ENCODE measurements around the gene RPL12. TPM values are rescaled to one million over a fixed set of nuclear protein-coding genes. Genes with fewer than 3 reads are reported as not detected.

The RPL12 gene
- polyA plus RNA-seq, 6 donors from 2014 or later: 1,582 to 1,976 (median 1,881) TPM

DNA sequence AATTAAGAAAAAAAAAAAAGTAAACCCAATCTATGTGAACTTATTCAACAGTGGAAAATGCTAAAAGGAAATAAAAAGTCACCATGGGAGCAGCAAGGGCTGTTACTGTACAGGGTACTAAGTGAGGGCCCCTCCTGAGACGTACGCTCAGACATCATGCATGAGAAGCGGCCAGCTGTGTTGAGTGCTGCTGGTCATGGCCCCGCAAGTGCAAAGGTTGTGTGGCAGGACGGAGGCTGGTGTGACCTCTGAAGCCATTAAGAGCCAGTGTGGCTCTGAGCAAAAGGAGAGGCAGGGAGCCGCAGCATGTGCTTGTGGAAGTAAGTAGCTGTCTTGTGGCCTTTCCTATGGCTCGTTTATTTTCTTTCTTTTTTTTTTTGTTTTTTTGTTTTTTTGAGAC, 30.1 kb downstream of the RPL12 start:
- no peaks in the 10 kb centered on the region for H3K27me3 Mint-ChIP-seq
- H3K9me3 Mint-ChIP-seq: no peaks in the 10 kb centered on the region
- no peak for DNase-seq
- ATAC-seq (ENCODE audit: low read depth in 2 of 2): no peak
- H3K4me1 Mint-ChIP-seq: peaks cover 23 to 43% (median 39%) of the 10 kb centered on the region in 3 donors
- H3K4me3 Mint-ChIP-seq: no peak overlapping the region
- no peaks in the 10 kb centered on the region for H3K36me3 Mint-ChIP-seq
- H3K27ac Mint-ChIP-seq: no peak overlapping the region

GRCh38 chr9:127419348-127419747, 31.9 kb downstream of the RPL12 start:
- H3K4me3 Mint-ChIP-seq: no peak overlapping the region
- no peak for DNase-seq
- peaks cover 0 to 7% (median 0%) of the 10 kb centered on the region in 3 donors for H3K27me3 Mint-ChIP-seq
- ATAC-seq (ENCODE audit: low read depth in 2 of 2): no peak
- no peaks in the 10 kb centered on the region for H3K36me3 Mint-ChIP-seq
- no peaks in the 10 kb centered on the region for H3K9me3 Mint-ChIP-seq
- H3K27ac Mint-ChIP-seq: no peak overlapping the region
- H3K4me1 Mint-ChIP-seq: peaks cover 22 to 30% (median 23%) of the 10 kb centered on the region in 3 donors

GRCh38 chr9:127418037-127418471, 33.2 kb downstream of the RPL12 start:
- Mint-ChIP-seq H3K4me3 (peak overlapping the region in 3 of 8 donors; percentile 35 to 63 (median 53)), H3K27me3 (peaks cover 0 to 8% (median 0%) of the 10 kb centered on the region in 3 donors), H3K27ac (no peak overlapping the region), H3K36me3 (no peaks in the 10 kb centered on the region), H3K9me3 (no peaks in the 10 kb centered on the region), H3K4me1 (peaks cover 10 to 17% (median 12%) of the 10 kb centered on the region in 3 donors)
- DNase-seq (peak; percentile 24), ATAC-seq (ENCODE audit: low read depth in 2 of 2) (peak; percentile 41 to 48)

- no peak for DNase-seq
These were observed 33.8 kb downstream of the RPL12 start for GRCh38 chr9:127417131-127418036.

GRCh38 chr9:127415657-127416056, 35.5 kb downstream of the RPL12 start:
- no peaks in the 10 kb centered on the region for H3K9me3 Mint-ChIP-seq
- H3K27ac Mint-ChIP-seq: no peak overlapping the region
- ATAC-seq (ENCODE audit: low read depth in 2 of 2) (no peak), DNase-seq (no peak)
- no peak overlapping the region for H3K4me3 Mint-ChIP-seq
- H3K4me1 Mint-ChIP-seq: peaks cover 12 to 17% (median 14%) of the 10 kb centered on the region in 3 donors
- peaks cover 0 to 8% (median 0%) of the 10 kb centered on the region in 3 donors for H3K27me3 Mint-ChIP-seq
- no peaks in the 10 kb centered on the region for H3K36me3 Mint-ChIP-seq

More at GRCh38 chr9:127417131-127418036, 33.8 kb downstream of the RPL12 start:
- Mint-ChIP-seq H3K27me3 (peaks cover 0 to 8% (median 0%) of the 10 kb centered on the region in 3 donors), H3K36me3 (no peaks in the 10 kb centered on the region), H3K27ac (peak overlapping the region in 2 of 6 donors; percentile 31 to 58), H3K4me3 (peak overlapping the region in 2 of 8 donors; percentile 53 to 82), H3K9me3 (no peaks in the 10 kb centered on the region), H3K4me1 (peaks cover 5 to 10% (median 8%) of the 10 kb centered on the region in 3 donors)
- no peak for ATAC-seq (ENCODE audit: low read depth in 2 of 2)

- Mint-ChIP-seq H3K36me3 (no peaks in the 10 kb centered on the region), H3K9me3 (no peaks in the 10 kb centered on the region), H3K4me3 (no peak overlapping the region), H3K4me1 (peaks cover 12 to 20% (median 14%) of the 10 kb centered on the region in 3 donors), H3K27ac (peak overlapping the region in 1 of 6 donors; percentile 83), H3K27me3 (peaks cover 0 to 8% (median 0%) of the 10 kb centered on the region in 3 donors)
- DNase-seq (no peak), ATAC-seq (ENCODE audit: low read depth in 2 of 2) (no peak)
These were observed 36.1 kb downstream of the RPL12 start for GRCh38 chr9:127415141-127415540.

- peaks cover 0 to 8% (median 0%) of the 10 kb centered on the region in 3 donors for H3K27me3 Mint-ChIP-seq
- no peaks in the 10 kb centered on the region for H3K9me3 Mint-ChIP-seq
- H3K4me3 Mint-ChIP-seq: peak overlapping the region in 1 of 8 donors; percentile 29
- H3K27ac Mint-ChIP-seq: peak overlapping the region in 5 of 6 donors; percentile 48 to 89 (median 53)
- no peaks in the 10 kb centered on the region for H3K36me3 Mint-ChIP-seq
- DNase-seq: no peak
- peak in 1 of 2 donors; percentile 47 for ATAC-seq (ENCODE audit: low read depth in 2 of 2)
- H3K4me1 Mint-ChIP-seq: peaks cover 8 to 12% (median 12%) of the 10 kb centered on the region in 3 donors
These were observed 40.1 kb downstream of the RPL12 start for GRCh38 chr9:127411122-127411521.

DNA sequence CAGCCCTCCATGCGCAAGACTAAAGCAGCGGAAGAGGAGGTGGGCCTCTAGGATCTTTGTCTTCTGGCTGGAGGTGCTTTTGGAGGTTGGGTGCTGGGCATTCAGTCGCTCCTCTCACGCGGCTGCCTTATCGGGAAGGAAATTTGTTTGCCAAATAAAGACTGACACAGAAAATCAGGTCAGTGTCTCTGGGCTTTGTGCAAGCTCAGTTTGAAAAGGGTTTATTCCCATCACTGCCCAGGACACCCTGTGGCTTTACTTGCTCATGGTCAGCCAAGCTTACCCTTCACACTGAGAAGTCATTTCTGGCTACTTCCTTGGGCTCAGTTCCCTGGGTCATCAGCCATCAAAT, 43.7 kb downstream of the RPL12 start:
- Mint-ChIP-seq H3K9me3 (no peaks in the 10 kb centered on the region), H3K27me3 (no peaks in the 10 kb centered on the region), H3K27ac (no peak overlapping the region), H3K4me1 (peaks cover 7 to 12% (median 8%) of the 10 kb centered on the region in 3 donors), H3K36me3 (no peaks in the 10 kb centered on the region), H3K4me3 (no peak overlapping the region)
- no peak for DNase-seq
- ATAC-seq (ENCODE audit: low read depth in 2 of 2): no peak

GRCh38 chr9:127406799-127407491, 44.3 kb downstream of the RPL12 start:
- ATAC-seq (ENCODE audit: low read depth in 2 of 2): no peak
- Mint-ChIP-seq H3K4me1 (peaks cover 7 to 12% (median 8%) of the 10 kb centered on the region in 3 donors), H3K9me3 (no peaks in the 10 kb centered on the region), H3K36me3 (no peaks in the 10 kb centered on the region), H3K27ac (no peak overlapping the region), H3K4me3 (no peak overlapping the region), H3K27me3 (no peaks in the 10 kb centered on the region)
- no peak for DNase-seq

DNA sequence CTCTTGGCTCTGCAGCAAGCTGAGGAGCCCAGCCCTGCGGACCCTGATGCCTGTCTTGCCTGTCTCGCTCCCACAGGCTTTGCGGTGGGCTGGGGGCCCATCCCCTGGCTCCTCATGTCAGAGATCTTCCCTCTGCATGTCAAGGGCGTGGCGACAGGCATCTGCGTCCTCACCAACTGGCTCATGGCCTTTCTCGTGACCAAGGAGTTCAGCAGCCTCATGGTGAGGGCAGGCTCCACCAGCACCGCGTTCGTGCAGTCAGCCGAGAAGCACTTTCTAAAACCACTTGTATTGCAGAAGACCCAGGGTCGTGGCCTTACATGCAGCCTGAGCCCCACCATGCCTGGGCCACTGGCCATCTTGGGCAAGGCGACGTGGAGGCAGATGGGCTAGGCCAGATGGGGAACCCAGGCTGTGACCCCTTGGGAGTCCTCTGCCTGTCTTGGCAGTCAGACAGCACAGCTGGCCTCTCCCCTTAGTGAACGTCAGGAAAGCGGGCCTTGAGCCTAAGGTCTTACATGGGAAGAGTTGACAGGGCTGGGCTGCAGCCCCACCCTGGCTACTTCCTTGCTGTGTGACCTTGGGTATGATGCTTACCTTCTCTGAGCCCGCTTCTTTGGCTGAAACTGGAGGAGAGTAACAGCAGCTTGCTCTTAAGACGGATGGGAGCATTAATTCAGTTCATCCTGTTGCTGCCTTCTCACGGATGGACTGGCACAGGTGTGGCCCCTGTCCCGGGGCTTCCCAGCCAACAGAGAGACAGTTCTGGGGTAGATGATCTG, 45.7 kb downstream of the RPL12 start:
- no peaks in the 10 kb centered on the region for H3K9me3 Mint-ChIP-seq
- peak overlapping the region in 1 of 6 donors; percentile 43 for H3K27ac Mint-ChIP-seq
- no peak for ATAC-seq (ENCODE audit: low read depth in 2 of 2)
- H3K36me3 Mint-ChIP-seq: no peaks in the 10 kb centered on the region
- DNase-seq: no peak
- H3K27me3 Mint-ChIP-seq: no peaks in the 10 kb centered on the region
- no peak overlapping the region for H3K4me3 Mint-ChIP-seq
- peaks cover 0 to 4% (median 0%) of the 10 kb centered on the region in 3 donors for H3K4me1 Mint-ChIP-seq

DNA sequence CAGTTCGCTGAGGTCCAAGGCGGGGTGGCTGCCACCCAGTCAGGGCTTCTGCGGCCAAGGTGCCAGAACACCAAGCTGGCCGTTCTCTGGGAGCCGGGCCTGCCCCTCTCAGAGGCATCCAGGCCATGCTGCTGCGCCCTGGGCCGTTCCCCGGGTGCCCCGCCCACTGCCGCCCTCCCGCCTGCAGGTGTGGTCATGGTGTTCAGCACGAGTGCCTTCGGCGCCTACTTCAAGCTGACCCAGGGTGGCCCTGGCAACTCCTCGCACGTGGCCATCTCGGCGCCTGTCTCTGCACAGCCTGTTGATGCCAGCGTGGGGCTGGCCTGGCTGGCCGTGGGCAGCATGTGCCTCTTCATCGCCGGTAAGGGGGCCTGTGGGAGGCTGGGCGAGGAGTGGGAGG, 46.6 kb downstream of the RPL12 start:
- Mint-ChIP-seq H3K36me3 (no peaks in the 10 kb centered on the region), H3K27me3 (no peaks in the 10 kb centered on the region), H3K9me3 (no peaks in the 10 kb centered on the region), H3K4me3 (no peak overlapping the region), H3K27ac (no peak overlapping the region), H3K4me1 (no peaks in the 10 kb centered on the region)
- no peak for ATAC-seq (ENCODE audit: low read depth in 2 of 2)
- no peak for DNase-seq

DNA sequence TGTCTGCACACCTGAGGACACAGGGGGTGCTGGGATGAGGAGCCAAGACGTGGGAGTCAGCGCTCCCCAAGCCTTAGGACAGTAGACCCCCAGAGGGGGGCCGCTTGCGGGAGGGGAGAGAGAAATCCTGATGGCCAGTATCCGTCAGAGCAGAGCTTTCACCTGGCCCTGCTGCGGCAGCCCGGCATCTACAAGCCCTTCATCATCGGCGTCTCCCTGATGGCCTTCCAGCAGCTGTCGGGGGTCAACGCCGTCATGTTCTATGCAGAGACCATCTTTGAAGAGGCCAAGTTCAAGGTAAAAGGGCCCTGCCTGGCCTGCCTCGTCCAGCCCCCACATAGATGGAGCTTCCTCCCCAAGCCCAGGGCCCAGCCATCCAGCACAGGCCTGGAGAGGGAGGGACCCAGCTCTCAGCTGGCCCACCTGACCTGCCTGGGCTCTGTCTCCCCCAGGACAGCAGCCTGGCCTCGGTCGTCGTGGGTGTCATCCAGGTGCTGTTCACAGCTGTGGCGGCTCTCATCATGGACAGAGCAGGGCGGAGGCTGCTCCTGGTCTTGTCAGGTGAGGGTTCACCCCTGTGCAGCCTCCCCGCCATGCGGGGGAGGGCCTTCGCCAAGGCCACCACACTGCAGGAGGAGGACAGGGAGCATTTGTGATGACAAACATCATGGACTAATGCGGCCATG, 47.6 kb downstream of the RPL12 start:
- H3K27me3 Mint-ChIP-seq: peaks cover 0 to 3% (median 0%) of the 10 kb centered on the region in 3 donors
- H3K27ac Mint-ChIP-seq: no peak overlapping the region

More for the DNA sequence above, 47.6 kb downstream of the RPL12 start:
- DNase-seq: no peak
- H3K36me3 Mint-ChIP-seq: no peaks in the 10 kb centered on the region
- no peak for ATAC-seq (ENCODE audit: low read depth in 2 of 2)
- H3K4me1 Mint-ChIP-seq: peaks cover 0 to 3% (median under 1%) of the 10 kb centered on the region in 3 donors
- no peaks in the 10 kb centered on the region for H3K9me3 Mint-ChIP-seq
- H3K4me3 Mint-ChIP-seq: no peak overlapping the region

All from naive B cell (primary cell).